Activated T-helper 1 cell treated with anti-CD3 and anti-CD28 coated beads, Interleukin-12 subunit alpha, Interleukin-12 subunit beta, Interleukin-2, Interleukin-4 antibody, amounts not matched to agents 30 ng/mL and 10 ng/mL and 1 ng/mL, durations not matched to agents 14 hours and 24 hours and 36 hours (primary cell): Measurements from ENCODE around the gene FBLN7. TPM values are rescaled to one million over a fixed set of nuclear protein-coding genes. Genes with fewer than 3 reads are reported as not detected.
A peak's percentile ranks its signal among the peaks of the same experiment; 100 is the strongest.

Experiments used
- DNase-seq: peaks from one replicate; pipeline ENCODE4 v3.0.0; 2021; ENCODE audit warnings: low spot score
- H3K27ac Mint-ChIP-seq: one replicate; pipeline ENCODE4 v1.8.0; 2021; ENCODE audit warnings: mild to moderate bottlenecking, mixed read lengths
- H3K27me3 Mint-ChIP-seq: one replicate; pipeline ENCODE4 v1.8.0; 2022; ENCODE audit warnings: mild to moderate bottlenecking, moderate library complexity, mixed read lengths; ENCODE audit not compliant: insufficient read depth
- H3K36me3 Mint-ChIP-seq: one replicate; pipeline ENCODE4 v1.8.0; 2021; ENCODE audit warnings: low read depth, mixed read lengths
- H3K4me1 Mint-ChIP-seq: one replicate; pipeline ENCODE4 v1.8.0; 2021; ENCODE audit warnings: low read depth, mixed read lengths
- H3K4me3 Mint-ChIP-seq: one replicate; pipeline ENCODE4 v1.8.0; 2021; ENCODE audit warnings: mild to moderate bottlenecking, moderate library complexity, mixed read lengths
- H3K9me3 Mint-ChIP-seq: one replicate; pipeline ENCODE4 v1.8.0; 2021; ENCODE audit warnings: mixed read lengths
- intact Hi-C: fragments of 100-400 bp; cut with micrococcal nuclease; formaldehyde crosslinking; loops from one replicate; pipeline ENCODE4 v1.15.1; 2024
- total RNA-seq: library from RNA; stranded (reverse); gene quantifications from 2 replicates; pipeline ENCODE4 v1.2.3, GENCODE V29; 2022

FBLN7 gene
- total RNA-seq, 1 donor from 2014 or later: 26.4 TPM

- H3K27me3 Mint-ChIP-seq: peaks cover 2% of the 10 kb centered on the region
- H3K36me3 Mint-ChIP-seq: no peaks in the 10 kb centered on the region
- intact Hi-C loops: no loop called here
- H3K4me1 Mint-ChIP-seq: peaks cover 18% of the 10 kb centered on the region
- DNase-seq: no peak
- H3K9me3 Mint-ChIP-seq: no peaks in the 10 kb centered on the region
- no peak overlapping the region for H3K4me3 Mint-ChIP-seq
- peak overlapping the region; percentile 62 for H3K27ac Mint-ChIP-seq
These were observed 28.8 kb downstream of the FBLN7 start for GRCh38 chr2:112166806-112167499.

- Mint-ChIP-seq H3K9me3 (no peaks in the 10 kb centered on the region), H3K4me3 (no peak overlapping the region), H3K36me3 (no peaks in the 10 kb centered on the region), H3K27me3 (peaks cover 2% of the 10 kb centered on the region), H3K4me1 (peaks cover 27% of the 10 kb centered on the region), H3K27ac (no peak overlapping the region)
- no peak for DNase-seq
- intact Hi-C loops: no loop called here
These were observed 30.4 kb downstream of the FBLN7 start for GRCh38 chr2:112168422-112169124.

GRCh38 chr2:112170495-112170894 lies 32.3 kb downstream of the FBLN7 start:
- no peak for DNase-seq
- intact Hi-C loops: no loop called here
- peaks cover 39% of the 10 kb centered on the region for H3K4me1 Mint-ChIP-seq
- no peaks in the 10 kb centered on the region for H3K27me3 Mint-ChIP-seq
- no peak overlapping the region for H3K4me3 Mint-ChIP-seq
- H3K9me3 Mint-ChIP-seq: no peaks in the 10 kb centered on the region
- no peaks in the 10 kb centered on the region for H3K36me3 Mint-ChIP-seq
- no peak overlapping the region for H3K27ac Mint-ChIP-seq

- no peak overlapping the region for H3K4me3 Mint-ChIP-seq
- H3K27me3 Mint-ChIP-seq: peaks cover 2% of the 10 kb centered on the region
- H3K27ac Mint-ChIP-seq: peak overlapping the region; percentile 76
- peaks cover 6% of the 10 kb centered on the region for H3K36me3 Mint-ChIP-seq
- no peaks in the 10 kb centered on the region for H3K9me3 Mint-ChIP-seq
- intact Hi-C loops: loop anchor here (1.0 kb wide), 1 partner anchor 10 kb away; no protein-coding TSS in a partner anchor
- DNase-seq: no peak
- H3K4me1 Mint-ChIP-seq: peaks cover 31% of the 10 kb centered on the region
These were observed 35.6 kb downstream of the FBLN7 start for GRCh38 chr2:112173646-112174319.

- peak overlapping the region; percentile 52 for H3K27ac Mint-ChIP-seq
- peaks cover 2% of the 10 kb centered on the region for H3K27me3 Mint-ChIP-seq
- DNase-seq: no peak
- H3K36me3 Mint-ChIP-seq: peaks cover 6% of the 10 kb centered on the region
- intact Hi-C loops: loop anchor here (1.0 kb wide), 1 partner anchor 9 kb away; no protein-coding TSS in a partner anchor
- no peaks in the 10 kb centered on the region for H3K9me3 Mint-ChIP-seq
- peaks cover 31% of the 10 kb centered on the region for H3K4me1 Mint-ChIP-seq
- no peak overlapping the region for H3K4me3 Mint-ChIP-seq
These were observed 36.2 kb downstream of the FBLN7 start for GRCh38 chr2:112174383-112174782.

GRCh38 chr2:112175333-112175732 lies 37.1 kb downstream of the FBLN7 start:
- intact Hi-C loops: loop anchor here (5.0 kb wide), 1 partner anchor 37 kb away; no protein-coding TSS in a partner anchor
- DNase-seq: no peak
- Mint-ChIP-seq H3K4me1 (peaks cover 31% of the 10 kb centered on the region), H3K27me3 (peaks cover 2% of the 10 kb centered on the region), H3K9me3 (no peaks in the 10 kb centered on the region), H3K4me3 (no peak overlapping the region), H3K27ac (no peak overlapping the region), H3K36me3 (peaks cover 9% of the 10 kb centered on the region)

- intact Hi-C loops: loop anchor here (5.0 kb wide), 1 partner anchor 36 kb away; no protein-coding TSS in a partner anchor
- H3K4me3 Mint-ChIP-seq: no peak overlapping the region
- peaks cover 10% of the 10 kb centered on the region for H3K36me3 Mint-ChIP-seq
- H3K27me3 Mint-ChIP-seq: peaks cover 2% of the 10 kb centered on the region
- peaks cover 31% of the 10 kb centered on the region for H3K4me1 Mint-ChIP-seq
- H3K9me3 Mint-ChIP-seq: no peaks in the 10 kb centered on the region
- no peak overlapping the region for H3K27ac Mint-ChIP-seq
- no peak for DNase-seq
These were observed 37.9 kb downstream of the FBLN7 start for GRCh38 chr2:112175958-112176573.

GRCh38 chr2:112181571-112182290 lies 43.5 kb downstream of the FBLN7 start:
- peak overlapping the region; percentile 89 for H3K27ac Mint-ChIP-seq
- H3K27me3 Mint-ChIP-seq: peaks cover 2% of the 10 kb centered on the region
- H3K4me1 Mint-ChIP-seq: peaks cover 45% of the 10 kb centered on the region
- DNase-seq: peak; percentile 51
- H3K36me3 Mint-ChIP-seq: peaks cover 25% of the 10 kb centered on the region
- peak overlapping the region; percentile 84 for H3K4me3 Mint-ChIP-seq
- H3K9me3 Mint-ChIP-seq: no peaks in the 10 kb centered on the region
- intact Hi-C loops: loop anchor here (10.0 kb wide), 1 partner anchor 297 kb away; the partner anchor contains the start of gene ANAPC1

GRCh38 chr2:112182581-112183034 lies 44.4 kb downstream of the FBLN7 start:
- peaks cover 2% of the 10 kb centered on the region for H3K27me3 Mint-ChIP-seq
- intact Hi-C loops: loop anchor here (1.0 to 10.0 kb wide), 2 partner anchors 8 to 298 kb away; partner anchors contain the start of gene ANAPC1
- peak overlapping the region; percentile 89 for H3K27ac Mint-ChIP-seq

GRCh38 chr2:112183327-112184025 lies 45.3 kb downstream of the FBLN7 start:
- Mint-ChIP-seq H3K9me3 (no peaks in the 10 kb centered on the region), H3K36me3 (peaks cover 35% of the 10 kb centered on the region), H3K27ac (peak overlapping the region; percentile 89), H3K4me1 (peaks cover 57% of the 10 kb centered on the region), H3K27me3 (peaks cover 1% of the 10 kb centered on the region), H3K4me3 (peak overlapping the region; percentile 84)
- intact Hi-C loops: loop anchor here (1.0 to 10.0 kb wide), 2 partner anchors 9 to 299 kb away; partner anchors contain the start of gene ANAPC1
- DNase-seq: no peak

More at GRCh38 chr2:112182581-112183034, 44.4 kb downstream of the FBLN7 start:
- peak; percentile 28 for DNase-seq
- Mint-ChIP-seq H3K4me3 (peak overlapping the region; percentile 84), H3K9me3 (no peaks in the 10 kb centered on the region), H3K4me1 (peaks cover 49% of the 10 kb centered on the region), H3K36me3 (peaks cover 28% of the 10 kb centered on the region)

GRCh38 chr2:112184121-112184520 lies 45.9 kb downstream of the FBLN7 start:
- peaks cover 59% of the 10 kb centered on the region for H3K4me1 Mint-ChIP-seq
- no peaks in the 10 kb centered on the region for H3K27me3 Mint-ChIP-seq
- intact Hi-C loops: loop anchor here (10.0 kb wide), 1 partner anchor 299 kb away; the partner anchor contains the start of gene ANAPC1
- DNase-seq: no peak
- no peaks in the 10 kb centered on the region for H3K9me3 Mint-ChIP-seq
- H3K4me3 Mint-ChIP-seq: peak overlapping the region; percentile 84
- H3K27ac Mint-ChIP-seq: peak overlapping the region; percentile 89
- peaks cover 36% of the 10 kb centered on the region for H3K36me3 Mint-ChIP-seq
